ENCODE data around the gene PLB1.
A peak's percentile ranks its signal among the peaks of the same experiment; 100 is the strongest.

PLB1 gene

DNA sequence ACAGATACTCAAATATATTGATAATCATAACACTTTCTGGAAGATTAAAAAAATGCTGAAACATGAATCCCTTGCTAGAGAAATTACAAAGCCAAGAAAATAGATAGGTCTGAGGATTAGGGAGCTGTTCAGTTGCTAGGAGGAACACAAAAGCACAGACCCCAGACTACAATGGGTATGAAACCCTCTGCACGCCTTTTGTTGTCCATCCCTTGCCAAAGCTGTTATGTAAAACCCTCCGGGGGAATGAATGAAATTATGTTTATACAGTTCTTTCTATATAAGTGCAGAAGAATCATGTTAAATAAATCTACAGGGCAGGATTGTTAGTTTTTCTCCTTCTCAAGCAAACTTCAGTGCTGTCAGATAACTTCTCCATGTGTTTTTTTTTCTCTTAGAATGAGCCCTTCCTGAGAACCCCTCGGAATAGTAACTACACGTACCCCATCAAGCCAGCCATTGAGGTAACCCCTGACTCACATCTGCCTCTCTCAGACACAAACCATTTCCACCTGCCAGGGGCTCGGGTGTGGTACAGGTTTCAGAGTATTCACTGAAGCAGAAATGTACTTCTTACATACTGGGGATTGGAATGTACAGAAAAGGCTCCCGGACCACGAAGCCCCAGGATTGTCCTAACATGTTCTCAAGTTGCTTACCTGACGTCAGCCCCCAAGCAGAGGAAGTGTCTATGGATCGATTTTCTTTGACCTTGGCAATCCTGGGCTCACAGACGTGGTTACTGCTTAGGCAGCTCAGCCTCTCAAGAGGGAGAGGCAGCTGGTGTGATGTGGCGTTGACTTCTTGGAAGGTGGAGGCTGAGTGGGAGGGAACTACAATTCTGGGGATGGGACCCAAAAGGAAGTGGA is 118.0 kb downstream of the PLB1 start:
- DNase-seq (ENCODE audit: low spot score) = peak; percentile 64

DNA sequence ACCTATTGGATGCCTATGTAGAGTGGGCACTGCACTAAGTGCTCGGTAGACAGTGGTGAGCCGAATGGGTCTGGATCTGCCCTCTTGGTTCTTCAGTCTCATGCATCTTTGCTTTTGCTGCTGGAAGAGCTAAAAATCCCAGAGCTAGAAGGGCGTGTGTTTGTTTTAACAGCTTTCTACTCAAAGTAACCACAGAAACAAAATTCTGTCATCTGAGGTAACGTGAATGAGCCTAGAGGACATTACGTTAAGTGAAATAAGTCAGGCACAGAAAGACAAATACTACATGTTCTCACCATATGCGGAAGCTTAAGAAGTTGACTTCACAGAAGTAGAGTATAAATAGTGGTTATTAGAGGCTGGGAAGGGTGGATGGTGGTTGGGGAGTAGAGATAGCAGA is 119.8 kb downstream of the PLB1 start:
- DNase-seq (ENCODE audit: low spot score) = peak; percentile 23

DNA sequence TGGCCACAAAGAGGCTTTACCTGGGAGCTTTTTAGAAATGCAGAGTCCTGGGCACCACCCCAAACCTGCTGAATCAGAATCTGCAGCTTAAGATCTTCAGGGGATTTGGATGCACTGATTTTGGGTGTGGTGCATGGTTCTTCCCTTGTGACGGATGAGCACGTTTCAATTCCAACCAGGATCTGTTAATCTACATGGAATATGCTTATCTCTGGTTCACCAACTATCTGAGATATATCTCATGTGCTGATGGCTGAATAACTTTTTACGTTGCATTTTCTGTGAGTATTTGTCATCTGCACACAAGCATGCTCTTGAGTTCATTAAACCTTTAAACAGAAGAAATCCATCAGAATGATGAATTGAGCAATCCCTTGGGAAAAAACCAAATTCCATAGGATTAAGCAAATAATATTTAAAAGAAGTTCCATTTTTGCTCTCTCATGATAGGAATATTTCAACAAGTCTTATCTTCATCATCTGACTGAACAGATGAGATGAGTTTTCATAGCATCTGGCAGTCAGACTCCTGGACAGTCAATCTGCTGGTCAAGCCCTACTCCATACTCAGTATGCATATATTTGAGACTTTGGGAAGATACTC is 120.6 kb downstream of the PLB1 start:
- DNase-seq (ENCODE audit: low spot score) = no peak

DNA sequence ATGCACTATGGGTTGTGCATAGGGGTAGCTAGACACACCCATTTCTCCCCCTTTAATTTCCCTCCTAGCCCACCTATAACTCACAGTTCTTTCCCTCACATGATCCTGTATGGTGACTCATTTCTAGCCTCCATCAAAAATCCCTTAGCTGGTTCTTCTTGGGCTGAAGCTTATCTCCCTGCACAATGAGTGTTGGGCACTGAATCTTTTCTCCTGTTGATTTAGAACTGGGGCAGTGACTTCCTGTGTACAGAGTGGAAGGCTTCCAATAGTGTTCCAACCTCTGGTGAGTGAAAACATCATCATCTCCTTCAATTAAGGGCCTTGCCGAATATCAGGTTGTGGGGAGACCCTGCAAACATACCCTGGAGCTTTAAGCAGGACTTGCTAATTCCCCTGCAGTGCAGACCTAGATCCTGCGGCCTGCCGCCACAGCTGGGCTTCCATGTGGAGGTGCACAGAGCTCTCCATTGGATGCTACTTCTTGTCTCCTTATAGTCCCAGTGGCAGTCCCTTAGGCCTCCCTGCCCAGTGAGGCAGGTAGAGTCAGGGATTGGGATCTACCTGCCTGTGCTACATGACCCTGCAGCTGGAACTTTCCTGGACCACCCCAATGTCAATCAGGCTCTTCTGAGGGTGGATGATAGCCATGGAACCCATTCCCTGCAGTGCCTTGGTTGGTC is 121.8 kb downstream of the PLB1 start:
- DNase-seq (ENCODE audit: low spot score) = no peak

DNA sequence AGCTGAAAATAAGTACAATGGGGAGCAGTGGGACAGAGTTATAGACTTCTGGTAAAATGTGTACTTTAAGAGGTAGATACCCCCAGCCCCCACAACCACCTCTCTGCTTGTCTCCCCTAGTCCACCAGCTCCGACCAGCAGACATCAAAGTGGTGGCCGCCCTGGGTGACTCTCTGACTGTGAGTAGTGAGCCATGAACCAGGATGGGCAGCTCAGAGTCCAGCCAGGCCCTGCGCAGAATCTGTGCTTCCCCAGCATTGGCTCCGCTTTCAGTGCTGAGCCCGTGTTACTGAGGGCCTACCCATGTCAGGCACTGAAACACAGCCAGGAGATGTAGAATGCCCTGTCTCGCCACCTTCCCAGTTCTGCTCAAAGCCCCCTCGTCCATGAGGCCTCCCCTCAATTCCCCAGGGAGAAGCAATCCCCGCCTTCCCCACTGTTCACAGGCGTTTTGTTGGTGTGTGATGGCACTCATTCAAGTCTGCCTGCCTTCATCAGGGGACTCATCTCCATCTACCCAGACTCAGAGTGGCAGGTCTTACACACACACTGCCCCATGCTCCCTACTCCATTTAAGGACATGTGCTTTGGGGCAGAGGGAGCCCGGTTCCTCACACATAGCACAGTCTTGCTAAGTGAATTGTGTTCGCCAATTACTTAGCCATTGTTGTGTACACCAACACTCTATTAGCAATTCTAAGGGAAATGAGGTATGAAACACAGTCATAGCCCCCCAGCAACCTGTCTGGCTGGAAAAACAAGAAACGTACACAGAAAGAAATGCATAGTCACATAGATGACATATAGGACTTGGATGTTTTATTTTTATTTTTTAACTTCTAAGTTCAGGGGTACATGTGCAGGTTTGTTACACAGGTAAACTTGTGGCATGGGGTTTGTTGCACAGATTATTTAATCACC is 122.6 kb downstream of the PLB1 start:
- no peak for DNase-seq (ENCODE audit: low spot score)

DNA sequence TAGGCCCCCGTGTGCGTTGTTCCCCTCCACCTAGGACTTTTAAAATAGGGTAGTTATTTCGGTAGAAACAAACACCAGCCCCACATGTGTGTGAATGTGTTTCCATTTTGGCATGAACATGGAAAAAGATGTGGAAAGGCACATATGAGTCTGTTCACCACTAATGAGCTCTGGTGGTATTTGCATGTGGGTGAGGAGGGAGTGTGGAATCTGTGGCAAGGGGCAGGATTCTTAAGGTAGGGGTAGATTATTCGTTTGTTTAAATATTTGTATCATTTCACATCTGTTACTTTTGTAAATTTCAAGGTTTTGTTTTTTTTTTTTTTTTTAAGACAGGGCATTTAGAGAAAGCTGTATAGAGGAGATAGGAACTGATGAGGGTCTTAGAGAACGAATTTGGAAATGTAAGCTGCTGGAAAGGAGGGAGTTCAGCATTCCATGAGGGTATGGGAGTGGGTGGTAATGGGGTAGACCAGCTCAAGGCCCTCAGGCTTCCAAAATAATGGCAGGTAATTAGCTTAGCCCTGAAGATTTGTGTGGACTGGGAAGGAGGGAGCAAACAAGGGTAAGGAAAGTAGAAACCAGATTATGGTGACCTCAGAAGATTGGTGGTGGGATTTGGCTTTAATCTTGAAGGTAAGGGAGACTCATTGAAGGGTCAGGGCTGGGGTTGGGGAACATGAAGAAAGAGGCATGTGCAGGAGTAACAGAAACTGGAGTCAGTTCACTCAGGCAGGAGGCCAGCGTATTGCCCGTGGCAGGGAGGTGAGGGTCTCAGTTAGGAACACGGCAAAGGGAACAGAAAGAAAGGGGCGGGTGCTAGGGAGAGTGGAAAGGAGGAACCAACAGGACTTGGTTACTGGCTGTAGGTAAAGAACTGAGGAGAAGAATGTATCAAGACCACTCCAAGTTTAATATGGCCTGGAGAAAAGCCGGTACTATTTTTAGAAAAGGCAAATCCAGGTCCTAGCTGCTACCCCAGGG is 123.6 kb downstream of the PLB1 start:
- DNase-seq (ENCODE audit: low spot score) = no peak

DNA sequence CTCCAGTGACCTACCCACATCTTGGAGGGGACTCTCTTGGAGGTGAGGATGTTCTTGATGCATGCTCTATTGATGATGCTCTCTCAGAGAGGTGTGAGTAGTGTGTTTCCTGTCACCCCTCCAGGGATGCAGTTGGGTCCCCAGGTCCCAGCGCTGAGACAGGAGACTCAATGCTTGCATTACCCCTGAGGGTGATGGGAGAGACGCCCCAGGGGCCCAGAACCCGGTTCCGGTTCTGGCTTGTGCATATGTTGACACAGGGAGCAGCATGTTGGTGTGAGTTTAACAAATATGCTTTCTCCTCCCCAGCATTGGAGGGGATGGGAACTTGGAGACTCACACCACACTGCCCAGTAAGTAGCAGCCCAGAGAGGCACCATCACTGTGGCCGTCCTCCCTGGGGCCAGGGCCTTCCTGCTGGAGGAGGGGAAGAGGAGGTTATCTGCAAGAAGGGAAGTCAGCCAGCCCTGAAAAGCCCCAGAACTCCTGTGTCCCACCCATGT is 124.5 kb downstream of the PLB1 start:
- DNase-seq (ENCODE audit: low spot score) = no peak

DNA sequence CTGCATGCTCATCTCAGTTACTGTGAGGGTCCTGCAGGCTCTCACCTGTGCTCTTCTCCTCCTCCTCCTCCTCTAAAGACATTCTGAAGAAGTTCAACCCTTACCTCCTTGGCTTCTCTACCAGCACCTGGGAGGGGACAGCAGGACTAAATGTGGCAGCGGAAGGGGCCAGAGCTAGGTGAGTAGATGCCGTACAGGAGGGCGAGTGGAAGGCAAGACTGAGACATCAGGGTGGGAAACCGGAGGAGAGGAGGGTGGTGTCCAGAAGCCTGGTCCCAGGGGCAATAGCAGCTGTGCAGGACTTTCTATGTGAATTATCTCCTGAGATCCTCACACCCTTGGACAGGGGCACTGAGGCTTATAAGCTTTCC is 124.9 kb downstream of the PLB1 start:
- DNase-seq (ENCODE audit: low spot score) = no peak

DNA sequence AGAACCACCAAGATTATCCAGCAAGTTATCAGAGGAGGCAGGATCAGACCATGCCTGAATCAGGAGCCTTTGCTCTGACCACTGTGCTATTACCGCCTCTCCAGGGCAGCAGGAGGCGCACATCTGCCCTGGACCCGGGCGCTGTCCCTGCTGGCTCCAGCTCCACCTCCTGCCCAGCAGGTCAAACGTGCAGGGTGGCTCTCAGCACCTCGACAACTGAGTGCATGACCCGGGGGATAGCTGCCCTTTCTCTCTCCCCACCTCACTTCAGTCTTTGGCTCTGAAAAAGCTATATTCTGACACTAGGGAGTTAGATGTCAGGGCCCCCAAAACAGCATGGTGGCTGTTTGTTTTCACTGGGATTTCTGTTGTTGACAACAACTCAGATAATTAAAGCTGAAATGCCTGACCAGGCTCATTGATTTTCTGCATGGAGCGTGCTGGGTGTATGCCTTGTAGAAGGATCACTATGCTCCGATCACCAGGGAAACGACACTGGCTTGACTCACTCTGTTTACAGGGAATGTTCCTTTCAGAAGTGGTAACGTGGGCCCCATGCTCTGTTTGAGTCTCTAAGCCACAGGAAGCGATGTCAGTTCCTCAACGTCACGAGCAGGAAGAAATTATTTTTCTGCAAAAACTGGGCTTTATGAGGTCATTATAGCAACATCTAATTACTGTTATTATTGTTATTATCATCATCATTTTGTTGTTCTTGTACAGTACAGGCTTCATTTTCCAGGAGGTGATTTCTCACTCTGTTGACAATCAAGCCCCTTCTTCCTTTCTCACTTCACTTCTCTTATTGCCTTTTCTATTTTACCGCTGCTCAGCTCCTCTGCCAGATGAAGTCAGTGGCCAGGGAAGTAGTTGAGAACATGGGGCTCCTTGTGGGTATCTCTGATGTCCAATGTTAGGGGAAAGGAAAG is 125.6 kb downstream of the PLB1 start:
- DNase-seq (ENCODE audit: low spot score) = peak; percentile 87

DNA sequence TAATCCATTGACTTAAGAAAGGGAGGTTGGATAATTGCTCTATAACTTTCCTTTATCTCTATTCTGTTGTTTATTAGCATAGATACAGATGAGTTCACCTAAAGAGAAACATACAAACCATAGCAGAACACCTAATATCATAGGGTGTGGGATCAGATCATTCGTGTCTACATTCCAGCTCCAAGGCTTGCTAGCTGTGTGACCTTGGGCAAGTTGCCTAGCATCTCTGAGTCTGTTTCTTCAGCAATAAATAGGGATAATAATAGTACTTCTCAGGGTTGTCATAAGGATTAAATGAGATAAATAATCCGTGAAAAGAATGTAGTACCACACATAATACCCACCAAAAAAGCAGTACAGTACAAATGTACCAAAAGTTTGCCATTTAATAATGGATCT is 126.2 kb downstream of the PLB1 start:
- no peak for DNase-seq (ENCODE audit: low spot score)

DNA sequence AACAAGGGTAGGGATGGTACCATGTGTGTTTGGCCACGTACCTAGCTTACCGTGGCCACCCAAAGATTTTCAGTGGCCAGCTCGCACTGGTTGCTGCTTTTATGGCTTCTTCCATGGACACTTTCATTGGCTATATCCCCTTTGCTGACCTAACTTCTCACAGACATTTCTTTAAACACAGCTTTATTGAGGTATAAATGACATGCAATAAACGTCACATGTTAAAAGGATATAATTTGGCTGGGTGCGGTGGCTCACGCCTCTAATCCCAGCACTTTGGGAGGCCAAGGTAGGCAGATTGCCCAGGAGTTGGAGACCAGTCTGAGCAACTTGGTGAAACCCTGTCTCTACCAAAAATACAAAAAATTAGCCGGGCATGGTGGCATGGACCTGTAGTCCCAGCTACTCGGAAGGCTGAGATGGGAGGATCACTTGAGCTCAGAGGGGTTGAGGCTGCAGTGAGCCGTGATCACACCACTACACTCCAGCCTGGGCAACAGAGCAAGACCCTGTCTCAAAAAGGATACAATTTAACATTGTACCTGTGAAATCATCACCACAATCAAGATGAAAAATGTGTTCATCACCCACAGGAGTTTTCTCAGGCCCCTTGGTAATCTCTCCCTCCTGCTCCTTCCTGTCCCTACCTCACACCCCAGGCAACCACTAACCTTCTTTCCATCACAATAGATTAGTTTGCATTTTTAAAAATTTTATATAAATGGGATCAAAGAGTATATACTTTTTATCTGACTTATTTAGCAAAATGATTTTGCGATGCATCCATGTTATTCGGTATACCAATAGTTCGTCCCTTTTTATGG is 127.9 kb downstream of the PLB1 start:
- no peak for DNase-seq (ENCODE audit: low spot score)

DNA sequence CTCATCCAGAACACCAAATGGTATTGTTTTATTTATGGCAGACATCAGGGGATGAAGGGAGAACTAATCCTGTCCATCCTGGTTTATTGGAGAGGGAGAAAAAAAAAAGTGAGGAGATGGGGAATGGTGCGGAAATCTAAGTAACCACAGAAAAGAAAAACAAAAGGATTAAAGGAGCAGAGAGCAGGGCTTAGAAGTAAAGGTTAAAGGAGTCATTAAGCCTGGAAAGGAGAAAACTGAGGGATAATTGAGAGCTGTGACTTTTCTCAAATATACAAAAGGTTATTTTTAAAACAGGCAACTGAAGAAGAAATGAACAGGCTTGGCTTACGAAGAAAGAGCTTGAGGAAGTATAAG is 128.6 kb downstream of the PLB1 start:
- no peak for DNase-seq (ENCODE audit: low spot score)

DNA sequence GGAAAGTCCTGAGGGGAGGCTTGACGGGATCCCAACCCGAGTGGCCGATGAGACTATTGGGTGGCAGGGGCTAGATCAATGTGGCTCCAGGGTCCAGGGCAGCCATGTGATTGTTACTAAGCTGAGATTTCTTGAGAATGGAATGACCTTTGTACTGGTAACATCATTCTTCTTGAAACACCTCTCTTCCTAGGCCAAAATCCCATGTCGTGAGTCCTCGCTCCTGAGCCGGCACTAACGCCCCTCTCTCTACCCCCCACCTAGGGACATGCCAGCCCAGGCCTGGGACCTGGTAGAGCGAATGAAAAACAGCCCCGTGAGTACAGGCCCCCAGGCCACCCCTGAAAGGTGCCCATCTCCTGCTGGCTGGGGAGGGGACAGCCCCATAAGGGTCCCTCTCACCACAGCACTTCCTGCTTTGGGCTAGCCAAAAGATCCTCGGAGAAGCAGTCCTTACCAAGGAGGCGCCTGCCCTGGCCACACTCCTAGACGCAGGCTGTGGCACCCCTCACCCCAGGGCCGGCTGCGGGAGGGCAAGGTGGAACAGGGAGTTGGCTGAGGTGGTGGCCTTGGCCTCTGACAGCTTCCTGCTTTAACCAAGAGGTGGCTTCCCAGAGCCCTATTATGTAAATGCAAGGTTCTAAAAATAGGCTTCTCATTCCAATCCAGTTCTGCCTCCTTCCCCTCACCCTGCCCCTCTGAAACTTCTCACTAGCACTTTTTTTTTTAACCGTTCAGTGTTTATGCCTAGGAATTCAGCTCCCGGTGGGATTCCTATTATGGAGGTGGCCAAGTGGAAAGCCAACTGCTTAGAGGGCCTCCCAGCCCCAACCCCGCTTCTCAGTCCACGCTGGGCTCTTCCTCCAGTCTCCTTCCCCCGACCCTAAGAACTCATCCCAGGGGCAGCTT is 129.2 kb downstream of the PLB1 start:
- DNase-seq (ENCODE audit: low spot score) = peak; percentile 53

DNA sequence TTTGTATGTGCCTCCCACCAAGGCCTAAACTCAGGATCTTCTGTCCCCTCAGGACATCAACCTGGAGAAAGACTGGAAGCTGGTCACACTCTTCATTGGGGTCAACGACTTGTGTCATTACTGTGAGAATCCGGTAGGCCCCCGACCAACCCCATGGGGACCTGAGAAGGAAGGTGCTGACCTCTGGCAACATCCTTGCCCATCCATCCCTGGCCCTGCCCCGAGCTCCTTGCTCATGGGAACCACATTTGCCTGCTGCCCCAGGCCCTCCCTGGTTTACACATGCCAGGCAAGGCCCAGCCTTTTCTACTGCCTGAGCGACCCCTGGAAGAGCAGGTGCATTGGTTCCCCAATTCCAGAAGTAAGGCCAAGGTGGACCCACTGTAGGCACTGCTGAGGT is 130.5 kb downstream of the PLB1 start:
- no peak for DNase-seq (ENCODE audit: low spot score)

DNA sequence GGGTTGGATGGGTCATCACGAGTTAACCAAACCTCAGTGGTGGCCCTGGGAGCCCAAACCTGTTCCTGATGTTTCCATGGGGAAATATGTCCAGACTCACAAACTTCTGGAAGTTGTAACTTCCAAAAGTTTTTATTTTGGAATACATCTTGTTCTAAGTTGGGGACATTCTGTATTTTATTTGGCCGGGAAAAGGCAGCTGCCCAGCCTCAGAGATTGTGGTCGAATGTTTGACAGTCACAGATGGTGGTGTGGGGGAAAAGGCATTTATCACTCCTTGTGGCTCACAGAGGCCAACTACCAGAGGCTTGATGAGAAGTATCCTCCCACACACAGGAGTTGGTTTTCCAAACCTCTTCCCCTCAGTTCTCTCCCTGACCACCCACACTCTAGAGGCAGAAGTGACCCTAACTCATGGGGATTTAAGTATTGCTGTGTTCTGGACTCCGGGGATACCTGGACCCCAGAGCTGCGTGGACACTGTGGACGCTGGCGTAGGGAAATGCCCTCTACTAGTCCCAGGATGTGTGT is 131.1 kb downstream of the PLB1 start:
- DNase-seq (ENCODE audit: low spot score) = no peak

DNA sequence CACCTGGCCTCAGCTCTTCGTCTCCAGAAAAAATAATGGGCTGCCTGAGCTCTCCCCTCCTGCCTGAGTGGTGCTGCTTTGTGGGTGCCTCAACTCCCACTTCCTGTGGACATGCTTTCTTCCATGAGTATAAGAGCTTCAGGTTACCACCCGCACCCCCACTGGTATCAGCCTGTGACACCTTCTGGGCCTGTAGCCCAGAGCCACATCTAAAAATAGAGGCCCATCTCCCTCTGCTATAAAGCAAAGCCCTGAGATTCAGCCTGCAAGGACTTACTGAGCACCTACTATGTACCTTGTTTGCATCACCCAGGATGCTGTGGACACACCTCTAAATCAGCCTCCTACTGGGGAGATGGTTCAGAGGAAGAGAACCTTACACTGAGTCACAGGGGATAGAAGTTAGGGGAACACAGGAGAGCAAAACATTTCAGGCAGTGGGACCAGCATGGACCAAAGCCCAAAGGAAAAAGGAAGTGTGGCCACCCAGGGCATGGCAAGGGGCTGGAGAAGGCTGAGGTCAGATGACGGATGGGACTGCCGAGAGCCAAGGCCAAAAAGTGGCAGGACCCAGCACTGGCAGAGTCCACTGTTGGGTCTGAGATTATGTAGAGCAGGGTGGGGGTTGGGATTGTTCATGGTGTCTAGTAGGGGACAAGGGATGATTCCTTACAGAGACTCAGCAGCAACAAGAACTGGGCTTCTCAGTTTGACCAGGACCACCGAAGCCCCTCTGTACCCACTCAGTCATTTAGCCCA is 132.0 kb downstream of the PLB1 start:
- DNase-seq (ENCODE audit: low spot score) = no peak

DNA sequence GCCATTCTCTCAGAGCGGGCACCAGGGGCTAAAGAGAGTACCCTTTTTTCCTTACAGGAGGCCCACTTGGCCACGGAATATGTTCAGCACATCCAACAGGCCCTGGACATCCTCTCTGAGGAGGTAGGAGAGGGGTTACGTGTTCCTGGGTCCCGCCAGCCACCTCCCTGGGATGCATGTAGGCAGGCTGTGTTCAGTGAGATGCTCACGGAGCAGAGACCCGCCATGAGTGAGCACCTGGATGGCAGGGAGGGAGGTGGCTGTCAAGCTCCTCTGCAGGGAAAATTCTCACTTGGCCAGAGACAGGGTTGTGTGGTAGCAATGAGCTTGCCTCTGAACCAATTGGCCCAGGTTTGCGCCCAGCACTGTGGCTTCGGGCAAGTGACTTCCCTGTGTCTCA is 132.6 kb downstream of the PLB1 start:
- DNase-seq (ENCODE audit: low spot score) = no peak

Data from CD4-positive, alpha-beta T cell treated with Interleukin-2 at 100 ng/mL for 4 hours (primary cell).